Measurements from ENCODE around the gene PTPRN2. TPM values are rescaled to one million over a fixed set of nuclear protein-coding genes. Genes with fewer than 3 reads are reported as not detected.

The PTPRN2 gene
- total and polyA plus RNA-seq, 2 of the 8 experiments (the other 6 are each of a cell fraction or from before 2014, with no cell fraction given) = 2.6 to 4.5 TPM

- Histone ChIP-seq H3K79me1 (ENCODE audit: low read depth, low read length) (no peaks in the 10 kb centered on the region), H3K18ac (ENCODE audit: extremely low read depth, low read length) (no peak overlapping the region; the same call in 1 of the 2 replicates), H2BK20ac (ENCODE audit: low read length) (no peak overlapping the region), H2AFZ (ENCODE audit: low read length) (no peak overlapping the region), H4K20me1 (replicated peaks in 1 of 2; ENCODE audit: control insufficient read depth in 1 of 2, insufficient read depth in 2 of 2, low read length in 2 of 2) (no peaks in the 10 kb centered on the region), H4K91ac (replicated peaks; ENCODE audit: insufficient read length, low read length) (no peak overlapping the region), H3K23me2 (ENCODE audit: low read depth, low read length) (no peaks in the 10 kb centered on the region), H3K4me2 (ENCODE audit: insufficient read depth in 1 of 2, low read depth in 2 of 2, low read length in 2 of 2) (no peak overlapping the region), H3K56ac (replicated peaks; ENCODE audit: insufficient read length, low read depth, low read length) (no peak overlapping the region), H3K4me1 (replicated peaks in 1 of 4; ENCODE audit: control insufficient read depth in 3 of 4, insufficient read depth in 4 of 4, low read length in 3 of 4) (peaks cover 0 to 8% (median 0%) of the 10 kb centered on the region in 4 experiments; a peak in 4 of 7 replicates), H3K27ac (ENCODE audit: low read depth, low read length) (no peak overlapping the region), H3K9me3 (ENCODE audit: insufficient read depth in 2 of 2, low read depth in 1 of 2, low read length in 1 of 2) (peaks cover 7 to 66% of the 10 kb centered on the region in 2 experiments; a peak in 3 of 4 replicates), H3K79me2 (ENCODE audit: control insufficient read depth in 1 of 2, insufficient read depth in 2 of 2, low read length in 2 of 2) (no peaks in the 10 kb centered on the region), H2BK120ac (replicated peaks; ENCODE audit: low read depth, low read length) (no peak overlapping the region), H3K36me3 (ENCODE audit: control insufficient read depth in 2 of 4, insufficient read depth in 4 of 4, low read length in 3 of 4) (no peaks in the 10 kb centered on the region), H2AK5ac (ENCODE audit: low read depth, low read length) (no peak overlapping the region), H2BK12ac (ENCODE audit: low read depth, low read length) (no peak overlapping the region), H3K14ac (ENCODE audit: insufficient read length) (no peak overlapping the region), H3K4ac (replicated peaks; ENCODE audit: insufficient read length, low read depth, low read length) (no peak overlapping the region), H4K5ac (ENCODE audit: insufficient read length, low read depth, low read length) (no peak overlapping the region), H3K9ac (replicated peaks in 1 of 4; ENCODE audit: extremely low read depth in 1 of 4, low read depth in 3 of 4, low read length in 3 of 4) (no peak overlapping the region), H2BK5ac (ENCODE audit: low read depth, low read length) (no peak overlapping the region), H3K23ac (ENCODE audit: insufficient read length) (no peak overlapping the region), H4K8ac (ENCODE audit: extremely low read depth, insufficient read depth, low read length) (no peak overlapping the region), H3K27me3 (replicated peaks in 1 of 4; ENCODE audit: control insufficient read depth in 3 of 4, extremely low read depth in 1 of 4, insufficient read depth in 3 of 4, low read length in 3 of 4) (no peaks in the 10 kb centered on the region), H3K4me3 (ENCODE audit: extremely low read depth in 1 of 4, insufficient read depth in 2 of 4, low read depth in 3 of 4, low read length in 4 of 4) (no peak overlapping the region), H2BK15ac (ENCODE audit: low read length) (no peak overlapping the region)
- ChIA-PET CTCF (ENCODE audit: partially characterized antibody) (interaction anchor here (0.6 kb wide), 1 partner anchor 447 kb away, joined by 3 read pairs; no protein-coding TSS in a partner anchor), POLR2A (ENCODE audit: partially characterized antibody) (no interaction called here)
- WGBS, 2 experiments (ENCODE audit: extremely low coverage in 1 of 2, insufficient coverage in 1 of 2, insufficient read length in 1 of 2, insufficient replicate concordance in 2 of 2, low coverage in 1 of 2, low lambda C conversion rate in 2 of 2, missing lambda C conversion rate in 1 of 2) = 96% methylated on average over 12 of the region's 12 CpGs; no CpG with 5 or more reads in 1 of the 2 experiments
- TF ChIP-seq POLR2A (IDR thresholded peaks at IDR 0.05; ENCODE audit: control extremely low read depth in 1 of 2, low read depth in 2 of 2, low read length in 2 of 2) = no peak
- FAIRE-seq = no peak
- no peak for DNase-seq (ENCODE audit: low read depth in 1 of 2, low spot score in 2 of 2)
These were observed 315.5 kb downstream of the PTPRN2 start for GRCh38 chr7:158272091-158272490.

All from H1 (cell line).